ENCODE results near the gene ACO1.

- TF ChIP-seq POLR2A (IDR thresholded peaks at IDR 0.05; ENCODE audit: low read length) (no peak), GATA1 (IDR thresholded peaks at IDR 0.05; ENCODE audit: low read depth, low read length) (no peak)
Measured at GRCh38 chr9:32339424-32339823, 45.0 kb upstream of the ACO1 start.

Measured in erythroblast (primary cell).